ENCODE data around the gene C19orf18.

GRCh38 chr19:57946316-57946715 lies 28.0 kb downstream of the C19orf18 start:
- no peak for TF ChIP-seq CTCF (IDR thresholded peaks at IDR 0.05; ENCODE audit: borderline replicate concordance, extremely low read depth, low read length, poor library complexity, severe bottlenecking)
- no peak for TF ChIP-seq EZH2 (IDR thresholded peaks at IDR 0.05; ENCODE audit: borderline replicate concordance, low read depth, low read length, severe bottlenecking)

Data from DND-41 (cell line).